Measurements from ENCODE around the gene MTR.

MTR gene

DNA sequence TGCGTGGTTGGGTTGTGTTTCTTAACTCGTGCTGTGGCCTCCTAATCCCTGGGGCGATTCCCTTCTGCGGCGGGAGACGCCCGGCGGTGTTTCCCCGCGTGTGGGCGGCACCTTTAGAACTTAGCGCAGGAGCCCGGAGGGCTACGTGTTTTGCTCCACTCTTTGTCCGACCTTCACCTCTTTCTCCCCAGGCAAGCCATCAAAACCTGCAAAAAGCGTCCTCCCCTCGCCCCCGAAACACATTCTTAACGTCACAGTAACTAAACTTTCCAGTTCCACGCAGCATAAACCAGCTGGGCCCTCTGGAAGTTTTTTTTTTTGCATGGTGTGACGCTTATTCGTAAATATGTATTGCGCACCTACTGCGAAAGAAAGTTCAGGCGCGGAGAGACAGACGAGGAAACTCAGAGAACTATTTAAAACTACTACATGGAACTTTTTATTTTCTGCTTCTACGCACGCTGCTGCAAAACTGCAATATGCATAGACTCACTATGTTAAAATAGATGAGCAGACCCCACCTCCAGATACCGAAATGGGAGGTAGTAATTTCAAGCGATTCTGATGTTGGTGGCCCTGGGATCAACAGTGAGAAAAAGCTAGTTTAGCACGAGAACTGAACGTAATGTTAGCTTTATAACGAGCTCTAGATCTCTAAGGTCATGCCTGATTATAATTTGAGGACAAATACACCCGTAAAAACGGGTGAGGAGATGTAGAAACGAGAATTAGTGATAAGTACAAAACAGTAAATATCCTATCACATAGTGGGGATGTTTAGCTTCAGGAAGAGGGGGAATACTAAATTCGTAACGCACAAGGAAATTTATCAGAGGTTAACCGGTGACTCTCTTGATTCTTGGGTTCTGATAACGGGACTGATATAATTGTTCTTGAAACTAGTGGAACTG, 920 bp downstream of the MTR start:
- Histone ChIP-seq H3K4me3 (peak overlapping the region; percentile 93), H3K27me3 (ENCODE audit: low read depth) (no peaks in the 10 kb centered on the region), H3K4me1 (peaks cover 2% of the 10 kb centered on the region; the same call in 1 of the 2 replicates), H3K9me3 (no peaks in the 10 kb centered on the region), H3K36me3 (replicated peaks) (0 out of 2 replicates have a peak, but pooled peaks cover 4% of the 10 kb centered on the region)
- DNase-seq (ENCODE audit: low spot score in 2 of 2) = peak in 1 of 2 experiments; percentile 49
- in situ Hi-C loops (cut with MboI; ENCODE audit: low sequenced_read_pairs) = no loop called here

DNA sequence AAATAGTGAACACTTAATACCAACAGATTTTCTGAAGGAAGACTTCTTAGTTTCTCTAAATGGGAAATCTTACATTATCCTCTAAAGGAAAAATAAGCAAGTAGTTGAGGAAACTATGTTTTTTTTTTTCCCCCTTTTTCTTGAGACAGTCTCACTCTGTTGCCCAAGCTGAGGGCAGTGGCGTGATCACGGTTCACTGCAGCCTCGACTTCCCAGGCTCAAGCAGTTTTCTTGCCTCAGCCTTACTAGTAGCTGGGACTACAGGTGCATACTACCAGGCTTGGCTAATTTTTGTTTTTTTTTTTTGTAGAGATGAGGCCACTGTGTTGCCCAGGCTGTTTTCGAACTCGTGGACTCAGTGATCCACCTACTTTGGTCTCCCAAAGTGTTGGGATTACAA, 3.9 kb downstream of the MTR start:
- in situ Hi-C loops (cut with MboI; ENCODE audit: low sequenced_read_pairs) = no loop called here
- Histone ChIP-seq H3K4me3 (no peak overlapping the region), H3K4me1 (peaks cover 2% of the 10 kb centered on the region; the same call in 1 of the 2 replicates), H3K27me3 (ENCODE audit: low read depth) (no peaks in the 10 kb centered on the region), H3K9me3 (no peaks in the 10 kb centered on the region), H3K36me3 (replicated peaks) (peaks cover 9% of the 10 kb centered on the region; the same call in 1 of the 2 replicates)
- no peak for DNase-seq (ENCODE audit: low spot score in 2 of 2)

DNA sequence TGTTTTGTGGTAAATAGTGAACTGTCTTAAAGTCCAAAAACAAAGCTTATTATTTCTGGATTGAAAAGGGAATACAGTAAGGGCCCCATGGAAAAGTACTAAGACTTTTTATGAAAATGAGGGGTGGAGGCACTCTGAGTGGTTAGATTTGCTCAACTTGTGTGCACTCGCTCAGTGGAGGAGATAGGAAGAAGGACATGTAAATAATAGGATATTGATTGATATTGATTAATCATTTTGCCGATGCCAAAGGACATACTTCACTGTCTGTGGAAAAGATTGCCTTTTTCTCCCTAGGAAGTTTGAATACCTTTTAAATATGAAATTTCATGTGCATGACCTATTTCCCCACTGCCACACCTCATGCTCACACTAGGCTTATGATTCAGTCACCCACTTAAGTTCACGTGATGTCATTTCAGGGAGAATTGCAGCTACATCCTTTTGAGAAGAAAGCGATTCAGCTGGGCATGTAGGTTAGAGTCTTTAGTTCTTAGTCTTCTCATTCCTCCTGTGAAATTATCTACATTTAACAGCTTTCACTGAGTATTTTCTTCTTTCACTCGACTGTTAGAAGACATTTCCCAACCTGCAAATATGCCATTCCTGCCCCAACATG, 5.0 kb downstream of the MTR start:
- Histone ChIP-seq H3K27me3 (ENCODE audit: low read depth) (no peaks in the 10 kb centered on the region), H3K36me3 (replicated peaks) (peaks cover 9% of the 10 kb centered on the region; the same call in 1 of the 2 replicates), H3K4me1 (no peaks in the 10 kb centered on the region; the same call in 1 of the 2 replicates), H3K4me3 (no peak overlapping the region), H3K9me3 (no peaks in the 10 kb centered on the region)
- DNase-seq (ENCODE audit: low spot score in 2 of 2) = no peak
- in situ Hi-C loops (cut with MboI; ENCODE audit: low sequenced_read_pairs) = no loop called here

DNA sequence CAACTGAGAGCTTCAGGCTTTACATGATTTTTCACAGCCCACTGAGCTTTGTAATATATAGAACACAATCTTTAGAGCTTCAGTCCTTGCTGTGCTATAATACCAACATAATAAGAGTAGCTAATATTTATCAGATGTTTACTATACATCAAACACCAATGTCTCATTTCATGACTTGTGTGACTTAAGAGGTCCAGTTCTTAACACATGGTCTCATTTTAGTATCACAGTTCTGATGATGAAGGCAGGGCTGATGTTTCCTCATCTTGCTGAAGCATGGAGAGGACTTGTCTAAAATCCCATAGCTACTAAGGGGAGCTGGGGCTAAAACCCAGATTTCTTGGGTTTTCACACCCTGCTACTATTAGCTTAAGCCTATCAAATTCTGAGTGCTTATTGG, 5.5 kb downstream of the MTR start:
- Histone ChIP-seq H3K36me3 (replicated peaks) (peaks cover 5% of the 10 kb centered on the region; the same call in 1 of the 2 replicates), H3K4me1 (no peaks in the 10 kb centered on the region; the same call in 1 of the 2 replicates), H3K4me3 (no peak overlapping the region), H3K9me3 (no peaks in the 10 kb centered on the region), H3K27me3 (ENCODE audit: low read depth) (no peaks in the 10 kb centered on the region)
- no peak for DNase-seq (ENCODE audit: low spot score in 2 of 2)
- in situ Hi-C loops (cut with MboI; ENCODE audit: low sequenced_read_pairs) = no loop called here

DNA sequence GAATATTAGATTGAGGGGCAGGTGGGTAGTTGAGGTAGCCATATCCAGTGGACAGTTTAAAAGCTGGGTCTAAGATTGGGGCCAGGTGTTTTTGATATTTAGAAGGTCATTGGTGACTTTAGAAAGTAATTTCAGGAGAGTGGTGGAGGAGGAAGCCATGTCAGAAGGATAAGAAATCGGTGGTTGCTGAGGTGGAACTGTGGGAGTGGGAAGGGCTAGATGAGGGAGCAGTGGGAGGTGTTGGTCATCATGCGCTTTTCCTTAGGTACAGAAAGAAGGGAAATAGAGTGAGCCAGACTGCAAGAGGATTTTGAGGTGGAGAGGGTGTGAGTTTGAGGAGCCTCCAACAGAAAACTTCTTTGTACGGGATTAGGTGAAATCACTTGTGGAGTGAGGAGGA, 7.2 kb downstream of the MTR start:
- peaks cover 9% of the 10 kb centered on the region for H3K36me3 ChIP-seq (replicated peaks)
- DNase-seq (ENCODE audit: low spot score in 2 of 2) = no peak
- no peak overlapping the region for H3K4me3 ChIP-seq
- no peaks in the 10 kb centered on the region for H3K9me3 ChIP-seq
- no peaks in the 10 kb centered on the region; the same call in 1 of the 2 replicates for H3K4me1 ChIP-seq
- H3K27me3 ChIP-seq (ENCODE audit: low read depth) = no peaks in the 10 kb centered on the region
- in situ Hi-C loops (cut with MboI; ENCODE audit: low sequenced_read_pairs) = no loop called here

DNA sequence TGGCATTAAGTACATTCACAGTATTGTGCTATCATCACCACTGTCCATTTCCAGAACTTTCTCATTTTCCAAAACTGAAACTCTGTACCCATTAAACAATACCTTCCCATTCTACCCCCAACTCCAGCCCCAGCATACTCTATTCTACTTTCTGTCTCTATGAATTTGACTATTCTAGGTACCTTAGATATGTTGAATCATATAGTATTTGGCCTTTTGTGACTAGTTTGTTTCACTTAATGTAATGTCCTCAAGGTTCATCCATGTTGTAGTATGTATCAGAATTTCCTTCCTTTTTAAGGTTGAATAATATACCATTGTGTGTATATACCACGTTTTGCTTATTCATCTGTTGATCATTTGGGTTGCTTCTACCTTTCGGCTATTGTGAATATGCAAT, 11.5 kb downstream of the MTR start:
- in situ Hi-C loops (cut with MboI; ENCODE audit: low sequenced_read_pairs) = no loop called here
- Histone ChIP-seq H3K4me1 (no peaks in the 10 kb centered on the region), H3K4me3 (no peak overlapping the region), H3K9me3 (no peaks in the 10 kb centered on the region), H3K36me3 (replicated peaks) (peaks cover 51% of the 10 kb centered on the region), H3K27me3 (ENCODE audit: low read depth) (no peaks in the 10 kb centered on the region)
- no peak for DNase-seq (ENCODE audit: low spot score in 2 of 2)

DNA sequence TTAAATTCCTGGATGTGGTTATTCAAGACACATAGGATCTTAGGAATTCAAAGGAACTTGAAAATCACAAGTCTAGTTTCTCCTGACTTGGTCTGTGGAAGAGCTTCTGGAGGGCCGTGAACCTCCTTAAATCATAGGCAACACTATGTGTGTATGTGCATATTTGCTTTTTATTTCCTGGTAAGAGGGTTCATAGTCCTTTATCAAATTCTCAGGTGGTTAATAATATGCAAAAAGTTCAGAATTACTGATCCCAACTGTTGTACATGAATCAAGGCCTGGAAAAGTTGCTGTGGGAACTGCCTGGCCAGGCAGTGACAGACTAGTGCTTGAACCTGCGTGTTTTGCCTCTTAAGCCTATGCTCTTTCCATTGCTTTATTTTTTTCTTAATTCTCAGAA, 12.9 kb downstream of the MTR start:
- H3K36me3 ChIP-seq (replicated peaks) = peaks cover 59% of the 10 kb centered on the region
- H3K4me3 ChIP-seq = no peak overlapping the region
- DNase-seq (ENCODE audit: low spot score in 2 of 2) = no peak
- H3K9me3 ChIP-seq = no peaks in the 10 kb centered on the region
- no peaks in the 10 kb centered on the region for H3K4me1 ChIP-seq
- in situ Hi-C loops (cut with MboI; ENCODE audit: low sequenced_read_pairs) = no loop called here
- H3K27me3 ChIP-seq (ENCODE audit: low read depth) = no peaks in the 10 kb centered on the region

DNA sequence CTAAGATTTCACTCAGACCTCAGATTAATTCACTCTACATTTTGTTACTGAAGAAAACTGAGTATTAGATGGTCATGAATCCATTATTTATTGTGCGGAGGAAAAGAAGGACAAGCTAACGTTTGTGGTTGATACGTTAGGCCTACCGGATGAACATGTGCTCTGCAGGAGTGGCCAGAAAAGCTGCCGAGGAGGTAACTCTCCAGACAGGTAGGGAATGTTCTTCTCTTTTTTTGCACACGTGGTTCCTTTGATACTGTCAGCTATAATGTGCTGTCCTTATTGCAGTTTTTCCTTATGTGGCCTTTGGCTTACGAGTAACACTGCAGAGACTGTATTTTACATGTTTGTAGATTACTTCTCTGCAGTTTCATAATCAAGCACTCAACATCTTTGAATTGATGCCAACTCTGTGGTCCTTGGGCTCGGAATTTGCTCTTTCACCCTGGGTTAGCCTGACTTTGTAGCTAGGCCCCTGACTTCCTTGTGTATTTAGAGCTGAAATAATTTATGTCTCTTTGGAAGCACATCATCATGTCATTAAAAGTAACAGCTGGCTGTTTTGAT, 13.6 kb downstream of the MTR start:
- H3K36me3 ChIP-seq (replicated peaks) = peaks cover 60% of the 10 kb centered on the region
- in situ Hi-C loops (cut with MboI; ENCODE audit: low sequenced_read_pairs) = no loop called here
- DNase-seq (ENCODE audit: low spot score in 2 of 2) = no peak
- no peaks in the 10 kb centered on the region for H3K4me1 ChIP-seq
- no peak overlapping the region for H3K4me3 ChIP-seq
- no peaks in the 10 kb centered on the region for H3K27me3 ChIP-seq (ENCODE audit: low read depth)
- H3K9me3 ChIP-seq = no peaks in the 10 kb centered on the region

DNA sequence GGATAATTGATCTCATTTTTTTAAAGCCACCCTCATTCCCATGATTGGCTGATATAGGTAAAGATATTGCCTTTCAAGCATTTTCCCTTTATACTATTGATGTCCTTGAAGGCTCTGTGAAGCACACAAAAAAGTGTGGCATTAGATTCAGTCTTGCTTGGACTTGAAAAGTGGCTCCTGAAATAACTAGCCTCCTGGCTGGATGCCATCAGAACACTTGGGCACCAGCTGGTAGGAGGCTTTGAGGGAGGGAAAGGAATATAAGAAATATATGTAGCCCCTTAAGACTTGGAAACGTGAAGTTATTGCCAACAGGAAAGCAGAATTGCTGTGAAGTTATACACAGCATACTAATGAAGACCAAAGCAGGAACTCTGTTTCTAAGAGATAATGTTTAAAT, 14.1 kb downstream of the MTR start:
- peaks cover 60% of the 10 kb centered on the region for H3K36me3 ChIP-seq (replicated peaks)
- no peak for DNase-seq (ENCODE audit: low spot score in 2 of 2)
- in situ Hi-C loops (cut with MboI; ENCODE audit: low sequenced_read_pairs) = no loop called here

DNA sequence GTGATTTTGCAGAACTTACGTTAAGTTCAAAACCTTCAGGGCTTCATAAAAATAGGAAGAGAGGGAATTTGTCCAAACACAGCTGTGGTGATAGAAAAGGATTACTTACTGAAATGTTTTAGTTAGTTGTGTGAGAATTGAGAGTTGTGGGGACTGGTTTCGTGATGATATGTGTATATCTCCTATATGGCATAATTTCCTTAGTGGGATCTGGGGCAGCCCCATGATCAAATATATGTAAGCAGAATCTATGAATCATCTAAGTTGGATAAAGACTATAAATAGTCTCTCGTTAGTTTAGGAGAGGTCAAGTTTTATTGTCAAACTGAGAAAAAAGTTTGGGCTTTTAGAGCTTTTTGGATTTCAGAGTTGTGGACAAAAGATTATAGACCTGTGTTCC, 14.9 kb downstream of the MTR start:
- Histone ChIP-seq H3K4me3 (no peak overlapping the region), H3K27me3 (ENCODE audit: low read depth) (no peaks in the 10 kb centered on the region), H3K36me3 (replicated peaks) (peaks cover 67% of the 10 kb centered on the region), H3K9me3 (no peaks in the 10 kb centered on the region), H3K4me1 (no peaks in the 10 kb centered on the region)
- DNase-seq (ENCODE audit: low spot score in 2 of 2) = no peak
- in situ Hi-C loops (cut with MboI; ENCODE audit: low sequenced_read_pairs) = no loop called here

More for the DNA sequence above, 14.1 kb downstream of the MTR start:
- Histone ChIP-seq H3K4me1 (no peaks in the 10 kb centered on the region), H3K4me3 (no peak overlapping the region), H3K9me3 (no peaks in the 10 kb centered on the region), H3K27me3 (ENCODE audit: low read depth) (no peaks in the 10 kb centered on the region)

DNA sequence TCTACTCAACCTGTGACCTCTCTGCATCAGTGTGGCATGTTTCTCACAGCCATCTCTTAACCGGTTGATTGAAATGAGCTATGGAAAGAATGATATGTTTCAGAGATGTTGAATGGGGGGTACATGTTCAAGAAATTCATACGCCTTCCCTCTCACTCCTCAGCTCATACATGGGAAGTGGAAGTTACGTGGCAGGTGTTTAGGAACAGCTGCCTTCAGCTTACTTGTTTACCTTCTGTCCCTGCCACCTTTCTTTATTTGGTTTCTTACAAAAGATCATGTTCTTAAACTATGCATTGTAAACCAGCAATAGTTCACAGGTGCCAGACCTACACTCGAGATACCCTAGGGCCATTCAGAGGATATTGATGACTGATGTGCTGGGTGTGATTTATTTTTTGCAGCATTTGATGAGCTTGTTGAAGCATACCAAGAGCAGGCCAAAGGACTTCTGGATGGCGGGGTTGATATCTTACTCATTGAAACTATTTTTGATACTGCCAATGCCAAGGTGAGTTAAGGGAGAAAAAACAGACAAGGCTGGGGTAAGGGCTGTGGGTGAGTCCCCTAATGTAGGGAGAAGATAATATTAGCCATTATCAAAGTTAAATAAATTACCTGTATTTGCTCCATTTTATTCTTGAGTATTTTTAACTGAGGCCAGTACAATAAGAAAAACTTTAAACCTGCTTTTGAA, 17.4 kb downstream of the MTR start:
- Histone ChIP-seq H3K9me3 (no peaks in the 10 kb centered on the region), H3K27me3 (ENCODE audit: low read depth) (no peaks in the 10 kb centered on the region), H3K4me1 (no peaks in the 10 kb centered on the region), H3K4me3 (no peak overlapping the region), H3K36me3 (replicated peaks) (peaks cover 79% of the 10 kb centered on the region)
- in situ Hi-C loops (cut with MboI; ENCODE audit: low sequenced_read_pairs) = no loop called here
- DNase-seq (ENCODE audit: low spot score in 2 of 2) = no peak

DNA sequence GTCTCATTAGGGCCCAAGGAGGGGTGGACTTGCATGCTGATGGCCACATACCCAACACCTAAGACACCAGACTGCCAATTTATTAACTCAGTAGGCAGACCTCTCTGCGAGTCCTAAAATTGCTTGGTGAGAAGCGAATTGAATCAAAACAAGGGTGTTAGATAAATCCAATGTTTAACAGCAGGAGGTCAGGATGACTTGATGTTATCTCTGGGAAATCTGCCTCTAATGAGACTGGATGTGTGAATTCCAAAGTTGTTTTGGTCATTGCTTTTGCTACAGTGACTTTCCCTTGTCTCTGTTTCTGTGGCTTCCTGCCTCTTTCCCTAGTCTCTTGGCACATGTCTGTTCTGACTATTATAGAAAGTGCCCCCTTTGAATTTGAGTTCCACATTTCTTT, 20.8 kb downstream of the MTR start:
- DNase-seq (ENCODE audit: low spot score in 2 of 2) = no peak
- H3K4me1 ChIP-seq = peaks cover 4% of the 10 kb centered on the region; the same call in 1 of the 2 replicates
- H3K36me3 ChIP-seq (replicated peaks) = peaks cover 53% of the 10 kb centered on the region
- H3K9me3 ChIP-seq = no peaks in the 10 kb centered on the region
- in situ Hi-C loops (cut with MboI; ENCODE audit: low sequenced_read_pairs) = no loop called here
- no peaks in the 10 kb centered on the region for H3K27me3 ChIP-seq (ENCODE audit: low read depth)
- no peak overlapping the region for H3K4me3 ChIP-seq

DNA sequence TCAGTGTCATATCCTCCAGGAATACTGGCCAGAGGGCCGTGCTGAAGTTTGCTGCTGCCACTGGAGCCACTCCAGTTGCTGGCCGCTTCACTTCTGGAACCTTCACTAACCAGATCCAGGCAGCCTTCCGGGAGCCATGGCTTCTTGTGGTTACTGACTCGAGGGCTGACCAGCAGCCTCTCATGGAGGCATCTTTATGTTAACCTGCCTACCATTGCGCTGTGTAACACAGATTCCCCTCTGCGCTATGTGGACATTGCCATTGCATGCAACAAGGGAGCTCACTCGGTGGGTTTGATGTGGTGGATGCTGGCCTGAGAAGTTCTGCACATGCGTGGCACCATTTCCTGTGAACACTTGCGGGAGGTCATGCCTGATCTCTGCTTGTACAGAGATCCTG, 24.8 kb downstream of the MTR start:
- H3K36me3 ChIP-seq (replicated peaks) = peaks cover 35% of the 10 kb centered on the region

More for the DNA sequence above, 24.8 kb downstream of the MTR start:
- Histone ChIP-seq H3K9me3 (no peaks in the 10 kb centered on the region), H3K4me1 (peaks cover 11% of the 10 kb centered on the region), H3K4me3 (no peak overlapping the region), H3K27me3 (ENCODE audit: low read depth) (no peaks in the 10 kb centered on the region)
- in situ Hi-C loops (cut with MboI; ENCODE audit: low sequenced_read_pairs) = no loop called here
- DNase-seq (ENCODE audit: low spot score in 2 of 2) = no peak
